Hair follicular keratinocyte (primary cell): ENCODE data around the gene CLEC11A. TPM values are rescaled to one million over a fixed set of nuclear protein-coding genes. Genes with fewer than 3 reads are reported as not detected.

Experiments
- total RNA-seq: library from RNA; depleted of rRNA; stranded (reverse); fragments of >200 nt; gene quantifications from 2 replicates; pipeline ENCODE4 v1.2.3, GENCODE V29; 2015

CLEC11A gene, protein sequence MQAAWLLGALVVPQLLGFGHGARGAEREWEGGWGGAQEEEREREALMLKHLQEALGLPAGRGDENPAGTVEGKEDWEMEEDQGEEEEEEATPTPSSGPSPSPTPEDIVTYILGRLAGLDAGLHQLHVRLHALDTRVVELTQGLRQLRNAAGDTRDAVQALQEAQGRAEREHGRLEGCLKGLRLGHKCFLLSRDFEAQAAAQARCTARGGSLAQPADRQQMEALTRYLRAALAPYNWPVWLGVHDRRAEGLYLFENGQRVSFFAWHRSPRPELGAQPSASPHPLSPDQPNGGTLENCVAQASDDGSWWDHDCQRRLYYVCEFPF
- 1.9 and 3.3 TPM in 2 replicates for total RNA-seq

DNA sequence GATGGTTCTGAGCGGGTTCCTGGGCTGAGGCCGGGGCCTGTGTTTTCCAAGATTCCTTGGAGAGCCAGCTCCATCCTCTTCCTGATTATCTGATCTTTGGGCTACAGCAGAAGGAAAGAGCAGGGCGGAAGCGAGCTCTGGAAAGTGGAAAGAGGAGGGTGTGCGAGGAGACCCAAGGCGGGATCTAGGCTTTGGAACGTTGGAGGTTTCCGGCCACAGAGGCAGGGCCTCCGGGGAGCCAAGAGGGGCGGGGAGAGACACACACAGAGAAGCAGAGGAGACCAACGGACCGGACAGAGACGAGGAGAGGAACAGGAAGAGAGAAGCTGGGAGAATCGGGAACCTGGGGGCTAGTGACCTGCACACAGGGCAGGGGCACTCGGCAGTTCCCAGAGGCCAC is at the start of gene CLEC11A:
TSS of gene CLEC11A (plus strand) at position 296 of the 400 bp plus-strand sequence. CDS start 162 bp downstream, outside the sequence.

DNA sequence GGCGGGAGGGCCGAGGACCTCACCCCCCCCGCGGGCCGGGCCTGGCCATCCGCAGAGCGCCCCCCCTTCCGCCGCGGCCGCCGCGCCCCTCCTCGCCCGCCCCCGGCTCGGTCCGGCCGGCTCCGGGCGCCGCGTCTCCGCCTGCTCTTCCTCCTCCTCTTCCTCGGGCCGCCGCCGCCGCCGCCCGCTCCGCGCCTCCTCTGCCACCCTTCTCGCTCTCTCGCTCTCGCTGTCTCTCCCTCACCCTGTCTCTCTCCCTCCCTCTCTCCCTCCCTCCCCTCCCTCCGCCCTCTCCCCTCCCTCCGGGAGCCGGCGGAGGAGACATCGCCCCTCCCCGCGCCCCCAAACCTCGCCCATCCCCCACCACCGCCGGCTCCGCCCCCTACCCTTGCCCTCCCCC is 3.6 kb upstream of the CLEC11A start, which contains the start of gene SHANK1:
TSS of gene SHANK1 (minus strand) at position 237 of the 400 bp plus-strand sequence. CDS start 2,883 bp downstream, outside the sequence.

DNA sequence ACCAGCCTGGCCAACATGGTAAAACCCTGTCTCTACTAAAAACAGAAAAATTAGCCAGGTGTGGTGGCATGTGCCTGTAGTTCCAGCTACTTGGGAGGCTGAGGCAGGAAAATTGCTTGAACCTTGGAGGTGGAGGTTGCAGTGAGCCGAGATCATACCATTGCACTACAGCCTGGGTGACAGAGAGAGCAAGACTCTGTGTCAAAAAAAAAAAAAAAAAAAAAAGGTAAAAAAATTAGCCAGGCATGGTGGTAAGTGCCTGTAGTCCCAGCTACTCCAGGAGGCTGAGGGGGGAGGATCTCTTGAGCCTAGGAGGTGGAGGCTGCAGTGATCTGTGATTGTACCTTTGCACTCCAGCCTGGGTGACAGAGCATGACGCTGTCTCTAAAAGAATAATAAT is 47.0 kb downstream of the CLEC11A start, which contains the start of gene GPR32:
TSS of gene GPR32 (plus strand) at position 301 of the 400 bp plus-strand sequence. CDS start 137 bp downstream, outside the sequence.

Other genes with a start within 250 kb of the CLEC11A start
- 75.7 and 78.8 TPM in 2 replicates for gene EMC10, start 246.9 kb upstream of the CLEC11A start, total RNA-seq
- gene GARIN5A, start 246.5 kb upstream of the CLEC11A start, total RNA-seq, result 0.23 and 0.78 TPM in 2 replicates
- 36.5 and 50.0 TPM in 2 replicates for gene JOSD2, start 212.2 kb upstream of the CLEC11A start, total RNA-seq
- gene ASPDH, start 209.5 kb upstream of the CLEC11A start, total RNA-seq, result not detected in 2 replicates
- gene LRRC4B, start 154.9 kb upstream of the CLEC11A start, total RNA-seq, result not detected in 2 replicates
- not detected in 2 replicates for gene SYT3, start 83.5 kb upstream of the CLEC11A start, total RNA-seq
- gene C19orf81, start 73.9 kb upstream of the CLEC11A start, total RNA-seq, result not detected in 2 replicates
- 0.04 TPM in 1 of 2 replicates, not detected in the other for gene SHANK1, start 3.6 kb upstream of the CLEC11A start, total RNA-seq
- gene GPR32, start 47.1 kb downstream of the CLEC11A start, total RNA-seq, result not detected in 2 replicates
- gene ACP4, start 67.1 kb downstream of the CLEC11A start, total RNA-seq, result not detected in 2 replicates
- gene KLK1, start 100.4 kb downstream of the CLEC11A start, total RNA-seq, result 0.55 TPM in 1 of 2 replicates, not detected in the other
- not detected in 2 replicates for gene KLK15, start 110.2 kb downstream of the CLEC11A start, total RNA-seq
- not detected in 2 replicates for gene KLK3, start 131.6 kb downstream of the CLEC11A start, total RNA-seq
- gene KLK2, start 150.1 kb downstream of the CLEC11A start, total RNA-seq, result not detected in 2 replicates
- not detected in 2 replicates for gene KLK4, start 188.0 kb downstream of the CLEC11A start, total RNA-seq
- 97.7 and 185 TPM in 2 replicates for gene KLK5, start 229.7 kb downstream of the CLEC11A start, total RNA-seq
- 0.11 and 1.6 TPM in 2 replicates for gene KLK6, start 246.2 kb downstream of the CLEC11A start, total RNA-seq